GM18873 (cell line): ENCODE data around the gene PARD6B.
"Not testable (repeated sequence)": the region's sequence is repeated elsewhere in the genome, so short reads cannot be mapped to it uniquely, and the experiment has no call there.

Experiments used
- ATAC-seq: cut with Tn5 transposase; IDR thresholded peaks from one replicate; pipeline ENCODE4 v1.9.1; 2021; ENCODE audit warnings: mild to moderate bottlenecking, moderate library complexity, moderate number of reproducible peaks; ENCODE audit not compliant: unreplicated experiment, low FRiP score

Gene PARD6B

GRCh38 chr20:50768991-50769390, 37.6 kb downstream of the PARD6B start:
- not testable (repeated sequence) for ATAC-seq

GRCh38 chr20:50769551-50770085, 38.2 kb downstream of the PARD6B start:
- ATAC-seq, result not testable (repeated sequence)

GRCh38 chr20:50771419-50772080, 40.2 kb downstream of the PARD6B start:
- ATAC-seq, result not testable (repeated sequence)

DNA sequence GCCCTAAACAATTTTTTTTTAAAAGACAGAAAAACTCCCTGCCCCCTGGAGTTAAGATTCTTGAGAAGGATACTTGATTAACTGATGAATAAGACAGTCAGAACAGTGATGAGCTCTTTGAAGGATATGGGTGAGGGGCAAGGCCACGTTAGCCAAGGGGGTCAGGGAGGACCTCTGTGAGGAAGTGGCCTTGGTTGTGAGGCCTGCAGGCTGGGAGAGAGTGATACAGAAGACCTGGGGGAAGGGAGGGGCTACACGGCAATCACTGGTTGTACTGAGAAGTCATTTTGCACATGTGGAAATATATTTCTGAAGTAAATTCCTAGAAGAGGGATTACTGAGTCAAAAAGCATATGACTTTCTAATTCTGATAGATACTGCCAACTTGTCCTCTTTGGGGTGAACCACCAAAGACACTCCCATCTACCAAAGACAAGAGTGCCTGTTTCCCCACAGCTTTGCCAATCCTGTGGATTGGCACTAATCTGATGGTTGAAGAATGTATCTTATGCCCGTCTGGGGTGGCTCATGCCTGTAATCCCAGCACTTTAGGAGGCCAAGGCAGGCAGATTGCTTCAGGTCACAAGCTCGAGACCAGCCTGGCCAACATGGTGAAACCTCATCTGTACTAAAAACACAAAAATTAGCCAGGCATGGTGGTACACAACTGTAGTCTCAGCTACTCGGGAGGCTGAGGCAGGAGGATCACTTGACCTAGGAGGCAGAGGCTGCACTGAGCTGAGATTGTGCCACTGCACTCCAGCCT, 41.2 kb downstream of the PARD6B start:
- no peak for ATAC-seq

DNA sequence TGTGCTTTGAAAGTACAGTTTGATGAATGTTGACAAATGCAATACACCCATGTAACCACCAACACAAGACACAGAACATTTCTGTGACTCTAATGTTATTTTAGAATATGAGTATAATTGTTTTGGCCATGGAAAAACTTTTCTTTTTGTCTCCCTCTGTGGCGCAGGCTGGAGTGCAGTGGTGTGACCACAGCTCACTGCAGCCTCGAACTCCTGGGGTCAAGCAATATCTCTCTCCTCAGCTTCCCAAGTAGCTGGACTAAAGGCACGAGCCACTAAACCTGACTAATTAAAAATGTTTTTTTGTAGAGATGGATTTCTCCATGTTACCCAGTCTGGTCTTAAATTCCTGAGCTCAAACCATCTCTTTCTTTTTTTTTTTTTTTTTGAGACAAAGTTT, 43.1 kb downstream of the PARD6B start:
- ATAC-seq, result no peak

DNA sequence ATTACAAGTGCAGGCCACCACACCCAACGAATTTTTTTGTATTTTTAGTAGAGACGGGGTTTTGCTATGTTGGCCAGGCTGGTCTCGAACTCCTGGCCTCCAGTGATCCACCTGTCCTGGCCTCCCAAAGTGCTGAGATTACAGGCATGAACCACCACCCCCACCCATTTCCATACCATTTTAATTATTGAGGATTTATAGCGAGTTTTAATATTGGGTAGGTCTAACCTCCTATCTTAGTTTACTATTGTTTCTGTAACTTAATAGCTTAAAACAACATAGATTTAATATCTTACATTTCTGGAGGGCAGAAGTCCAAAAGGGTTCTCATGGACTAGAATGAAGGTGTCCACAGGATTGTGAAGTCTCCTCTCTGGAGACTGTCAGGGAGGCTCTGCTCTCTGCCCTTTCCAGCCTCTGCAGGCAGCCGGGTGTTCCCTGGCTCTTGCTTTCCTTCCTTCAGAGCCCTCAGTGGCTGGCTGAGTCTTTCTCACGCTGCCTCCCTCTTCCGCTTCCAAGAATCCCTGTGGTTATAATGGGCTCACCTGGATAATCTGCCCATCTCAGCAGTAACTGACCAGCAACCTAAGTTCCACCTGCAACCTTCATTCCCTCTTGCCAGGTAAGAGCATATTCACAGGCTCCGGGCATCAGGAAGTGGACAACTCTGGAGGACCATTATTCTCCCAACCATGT, 44.9 kb downstream of the PARD6B start:
- no peak for ATAC-seq

- no peak for ATAC-seq
Observed at GRCh38 chr20:50777373-50777772, 46.0 kb downstream of the PARD6B start.

- not testable (repeated sequence) for ATAC-seq
Observed at GRCh38 chr20:50778994-50779393, 47.6 kb downstream of the PARD6B start.

GRCh38 chr20:50783390-50783789, 52.0 kb downstream of the PARD6B start:
- ATAC-seq, result no peak

- no peak for ATAC-seq
Observed at GRCh38 chr20:50783903-50784302, 52.5 kb downstream of the PARD6B start.

DNA sequence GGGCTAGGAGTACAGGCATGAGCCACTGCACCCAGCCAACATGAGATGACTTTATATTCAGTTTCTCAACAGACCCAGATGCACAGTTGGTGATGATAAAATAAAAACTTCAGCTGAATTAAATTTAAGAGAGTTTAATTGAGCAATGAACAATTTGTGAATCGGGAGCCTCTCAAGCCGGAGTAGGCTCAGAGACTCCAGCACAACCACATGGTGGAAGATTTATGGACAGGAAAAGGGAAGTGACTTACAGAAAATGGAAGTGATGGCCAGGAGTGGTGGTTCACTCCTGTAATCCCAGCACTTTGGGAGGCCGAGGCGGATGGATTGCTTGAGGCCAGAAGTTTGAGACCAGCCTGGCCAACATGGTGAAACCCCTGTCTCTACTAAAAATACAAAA, 53.1 kb downstream of the PARD6B start:
- ATAC-seq, result no peak

GRCh38 chr20:50786703-50787102, 55.3 kb downstream of the PARD6B start:
- no peak for ATAC-seq

GRCh38 chr20:50787181-50787580, 55.8 kb downstream of the PARD6B start:
- ATAC-seq, result no peak

GRCh38 chr20:50788045-50788991, 56.9 kb downstream of the PARD6B start:
- ATAC-seq, result no peak

DNA sequence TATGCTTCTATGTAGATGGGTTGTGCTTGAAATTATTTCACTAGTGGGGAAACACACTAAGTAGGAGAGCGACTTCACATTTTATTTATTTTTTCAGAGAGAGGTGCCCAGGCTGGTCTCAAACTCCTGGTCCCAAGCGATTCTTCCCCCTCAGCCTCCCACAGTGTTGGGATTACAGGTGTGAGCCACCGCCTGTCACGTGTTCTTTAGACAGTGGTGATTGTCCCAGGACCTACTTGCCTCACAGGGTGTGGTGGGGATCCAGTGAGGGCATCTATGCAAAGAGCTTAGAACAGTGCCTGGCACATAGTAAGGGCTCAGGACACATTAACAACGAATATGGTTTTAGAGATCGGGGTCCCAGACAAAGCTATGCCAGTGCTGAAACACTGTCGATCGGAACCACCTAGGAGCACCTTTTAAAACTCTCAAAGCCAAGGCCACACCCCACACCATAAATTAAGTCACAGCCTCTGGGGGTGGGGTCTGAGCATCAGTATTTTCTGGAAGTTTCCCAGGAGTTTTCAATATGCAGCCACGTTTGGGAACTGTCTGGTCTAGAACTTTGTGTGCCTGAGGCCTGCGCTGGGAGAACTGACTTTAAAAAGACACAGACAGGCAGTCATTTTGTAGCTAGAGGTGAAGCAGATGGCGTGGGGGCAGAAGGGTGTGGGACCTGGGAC, 58.7 kb downstream of the PARD6B start:
- no peak for ATAC-seq

- ATAC-seq, result peak; percentile 33
Observed at GRCh38 chr20:50790651-50791277, 59.4 kb downstream of the PARD6B start.

GRCh38 chr20:50792708-50793574, 61.6 kb downstream of the PARD6B start:
- no peak for ATAC-seq

- not testable (repeated sequence) for ATAC-seq
Observed at GRCh38 chr20:50793575-50794016, 62.2 kb downstream of the PARD6B start.
